ENCODE results near the gene LAMB3. TPM values are rescaled to one million over a fixed set of nuclear protein-coding genes. Genes with fewer than 3 reads are reported as not detected.

Gene LAMB3
- total and polyA plus RNA-seq, 3 donors from 2014 or later, result 1.6 to 2.0 (median 1.7) TPM

DNA sequence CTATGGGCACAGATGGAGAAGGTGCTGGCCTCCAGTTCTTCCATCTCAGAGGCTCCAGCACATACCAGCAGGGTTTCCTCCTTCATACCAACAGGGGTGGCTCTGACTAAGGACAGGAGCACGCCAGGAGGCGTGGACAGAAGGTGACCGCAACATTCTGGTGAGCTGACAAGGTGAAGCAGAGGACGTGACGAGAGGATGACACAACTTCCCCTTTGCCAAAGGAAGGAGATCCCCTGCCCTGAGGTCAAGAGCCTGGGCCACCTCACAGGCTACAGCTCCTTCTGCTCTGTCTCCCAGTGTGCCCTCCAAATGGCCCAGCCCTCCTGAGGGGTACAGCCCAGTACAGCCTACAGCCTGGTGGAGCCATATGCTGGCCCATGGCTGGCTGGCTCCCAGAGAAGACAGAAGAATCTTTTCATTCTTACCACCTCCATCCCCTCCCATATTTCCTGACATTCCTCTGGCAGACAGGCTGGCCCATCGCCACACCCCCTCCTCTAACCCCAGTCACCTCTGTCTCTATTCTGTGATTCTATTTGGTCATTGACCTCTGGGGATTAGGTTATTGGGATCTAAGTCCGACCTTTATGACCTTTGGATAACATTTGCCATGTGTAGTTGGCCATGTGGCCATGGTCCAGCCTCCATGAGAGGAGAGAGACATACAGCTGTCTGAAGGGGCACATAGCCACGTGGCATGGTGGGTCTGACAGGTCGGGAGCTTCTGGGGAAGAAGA is 5.1 kb upstream of the LAMB3 start:
- Histone ChIP-seq H3K36me3 (ENCODE audit: low read depth, missing control alignments) (no peaks in the 10 kb centered on the region), H3K27me3 (no peaks in the 10 kb centered on the region), H3K27ac (no peak overlapping the region), H3K9me3 (no peaks in the 10 kb centered on the region), H3K4me3 (no peak overlapping the region), H3K4me1 (peaks cover 9% of the 10 kb centered on the region)
- 88 to 95% methylated on average over 9 of the region's 9 CpGs for WGBS, 2 donors
- TF ChIP-seq POLR2A (IDR thresholded peaks at IDR 0.05), result no peak
- TF ChIP-seq, protein P1, sequence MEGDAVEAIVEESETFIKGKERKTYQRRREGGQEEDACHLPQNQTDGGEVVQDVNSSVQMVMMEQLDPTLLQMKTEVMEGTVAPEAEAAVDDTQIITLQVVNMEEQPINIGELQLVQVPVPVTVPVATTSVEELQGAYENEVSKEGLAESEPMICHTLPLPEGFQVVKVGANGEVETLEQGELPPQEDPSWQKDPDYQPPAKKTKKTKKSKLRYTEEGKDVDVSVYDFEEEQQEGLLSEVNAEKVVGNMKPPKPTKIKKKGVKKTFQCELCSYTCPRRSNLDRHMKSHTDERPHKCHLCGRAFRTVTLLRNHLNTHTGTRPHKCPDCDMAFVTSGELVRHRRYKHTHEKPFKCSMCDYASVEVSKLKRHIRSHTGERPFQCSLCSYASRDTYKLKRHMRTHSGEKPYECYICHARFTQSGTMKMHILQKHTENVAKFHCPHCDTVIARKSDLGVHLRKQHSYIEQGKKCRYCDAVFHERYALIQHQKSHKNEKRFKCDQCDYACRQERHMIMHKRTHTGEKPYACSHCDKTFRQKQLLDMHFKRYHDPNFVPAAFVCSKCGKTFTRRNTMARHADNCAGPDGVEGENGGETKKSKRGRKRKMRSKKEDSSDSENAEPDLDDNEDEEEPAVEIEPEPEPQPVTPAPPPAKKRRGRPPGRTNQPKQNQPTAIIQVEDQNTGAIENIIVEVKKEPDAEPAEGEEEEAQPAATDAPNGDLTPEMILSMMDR (IDR thresholded peaks at IDR 0.05), result no peak
- intact Hi-C loops (cut with DNase I; ENCODE audit: low total_unique reads), result no loop called here
- DNase-seq, result no peak

DNA sequence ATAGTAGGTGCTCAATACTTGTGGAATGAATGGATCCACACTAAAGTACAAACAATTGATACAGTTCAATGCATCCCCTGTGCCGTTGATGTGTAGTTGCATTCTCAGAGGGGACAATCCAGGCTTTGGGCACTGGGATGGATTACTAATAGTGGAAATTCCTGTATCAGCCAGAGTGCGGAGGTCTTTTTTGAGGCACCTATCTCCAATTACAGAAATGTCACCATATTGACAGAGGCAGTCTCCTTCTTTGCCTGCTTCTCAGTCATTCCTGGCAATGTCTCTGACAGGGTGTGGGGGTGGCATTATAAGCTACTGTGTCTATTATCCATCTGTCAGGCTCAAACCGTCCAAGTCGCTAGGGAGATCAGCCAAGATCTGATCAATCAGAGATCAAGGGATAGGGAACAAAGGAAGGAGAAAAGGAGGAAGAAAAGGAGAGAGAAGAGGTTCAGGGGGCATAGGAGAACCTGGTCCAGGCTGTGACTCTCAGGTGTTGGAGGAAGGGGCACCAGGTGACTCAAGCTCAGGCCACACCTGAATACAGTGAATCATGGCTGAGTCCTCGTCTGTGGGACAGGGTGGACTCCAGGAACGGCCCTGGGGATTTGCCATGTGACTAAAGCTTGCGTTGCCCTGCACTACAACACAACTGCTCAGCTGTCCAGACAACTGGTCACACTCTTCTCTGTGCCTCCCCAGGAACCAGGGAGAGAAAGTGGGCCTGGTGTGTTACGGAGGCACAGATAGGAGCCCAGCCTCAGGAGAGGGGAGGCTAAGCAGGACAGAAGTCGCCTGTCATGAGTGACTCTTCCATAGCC is 3.4 kb upstream of the LAMB3 start:
- Histone ChIP-seq H3K4me3 (no peak overlapping the region), H3K36me3 (ENCODE audit: low read depth, missing control alignments) (no peaks in the 10 kb centered on the region), H3K4me1 (peaks cover 9% of the 10 kb centered on the region), H3K27me3 (no peaks in the 10 kb centered on the region), H3K27ac (no peak overlapping the region), H3K9me3 (no peaks in the 10 kb centered on the region)
- no peak for DNase-seq
- WGBS, 2 donors, result 81 to 90% methylated on average over 9 of the region's 9 CpGs
- intact Hi-C loops (cut with DNase I; ENCODE audit: low total_unique reads), result no loop called here
- no peak for TF ChIP-seq POLR2A (IDR thresholded peaks at IDR 0.05)
- TF ChIP-seq, protein P1 (IDR thresholded peaks at IDR 0.05), result no peak

DNA sequence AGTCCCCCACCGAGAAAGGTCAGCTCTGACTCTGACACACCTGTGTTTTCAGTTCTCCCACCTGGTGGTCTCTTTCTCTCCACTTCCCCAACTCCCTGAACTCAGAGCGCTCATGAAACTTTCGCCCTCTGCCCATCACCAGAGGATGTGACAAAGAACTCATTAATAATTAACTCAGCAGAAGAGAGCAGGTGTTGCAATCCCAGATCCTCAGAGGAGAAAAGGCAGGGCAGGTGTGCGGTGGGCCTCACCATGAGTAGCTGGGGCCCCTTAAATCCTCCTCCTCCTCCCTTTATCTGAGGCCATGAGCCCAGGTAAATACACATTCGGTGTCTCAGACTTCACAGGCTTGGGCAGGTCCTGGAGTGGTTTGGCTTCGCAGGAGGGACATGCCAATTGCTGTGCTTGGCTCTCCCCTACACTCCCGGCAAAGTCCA is 1.7 kb upstream of the LAMB3 start:
- intact Hi-C loops (cut with DNase I; ENCODE audit: low total_unique reads), result no loop called here
- peaks cover 12% of the 10 kb centered on the region for H3K4me1 ChIP-seq
- no peak overlapping the region for H3K27ac ChIP-seq
- no peaks in the 10 kb centered on the region for H3K36me3 ChIP-seq (ENCODE audit: low read depth, missing control alignments)
- no peak for DNase-seq
- no peak overlapping the region for H3K4me3 ChIP-seq
- H3K27me3 ChIP-seq, result no peaks in the 10 kb centered on the region
- TF ChIP-seq POLR2A (IDR thresholded peaks at IDR 0.05), result no peak
- 93 to 95% methylated on average over 5 to 7 of the region's 7 CpGs for WGBS, 2 donors
- H3K9me3 ChIP-seq, result no peaks in the 10 kb centered on the region

DNA sequence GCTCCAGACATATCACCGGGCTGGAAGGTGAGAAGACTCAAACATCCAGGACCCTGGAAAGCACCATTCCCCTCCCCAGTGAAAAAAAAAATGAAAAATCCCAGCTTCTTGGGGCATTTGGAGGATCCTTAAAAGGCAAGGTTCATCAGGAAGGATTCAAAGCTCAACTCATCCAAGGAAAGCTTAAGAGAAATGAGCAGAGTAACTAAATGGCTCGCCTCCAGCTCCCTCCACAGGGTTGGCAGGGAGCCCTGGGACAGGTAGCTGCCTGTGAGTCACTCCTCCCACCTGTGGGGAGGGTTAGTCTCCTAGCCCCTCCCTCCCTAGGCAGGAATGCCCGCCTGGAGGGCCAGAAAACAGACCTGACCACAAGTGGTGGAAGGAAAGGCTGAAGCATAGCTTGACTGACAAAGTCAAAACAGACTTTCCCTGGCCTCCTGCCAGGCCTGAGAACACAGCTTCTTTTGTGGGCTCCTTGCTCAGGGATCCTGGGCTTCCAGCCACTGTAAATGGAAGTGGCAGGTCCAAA is 712 bp upstream of the LAMB3 start:
- Histone ChIP-seq H3K4me1 (peaks cover 19% of the 10 kb centered on the region), H3K9me3 (no peaks in the 10 kb centered on the region), H3K27ac (no peak overlapping the region), H3K4me3 (no peak overlapping the region), H3K27me3 (no peaks in the 10 kb centered on the region), H3K36me3 (ENCODE audit: low read depth, missing control alignments) (no peaks in the 10 kb centered on the region)
- no peak for TF ChIP-seq POLR2A (IDR thresholded peaks at IDR 0.05)
- TF ChIP-seq, protein P1 (IDR thresholded peaks at IDR 0.05), result no peak
- DNase-seq, result peak; percentile 90
- 66 to 76% methylated on average over 3 of the region's 3 CpGs for WGBS, 2 donors
- intact Hi-C loops (cut with DNase I; ENCODE audit: low total_unique reads), result no loop called here

DNA sequence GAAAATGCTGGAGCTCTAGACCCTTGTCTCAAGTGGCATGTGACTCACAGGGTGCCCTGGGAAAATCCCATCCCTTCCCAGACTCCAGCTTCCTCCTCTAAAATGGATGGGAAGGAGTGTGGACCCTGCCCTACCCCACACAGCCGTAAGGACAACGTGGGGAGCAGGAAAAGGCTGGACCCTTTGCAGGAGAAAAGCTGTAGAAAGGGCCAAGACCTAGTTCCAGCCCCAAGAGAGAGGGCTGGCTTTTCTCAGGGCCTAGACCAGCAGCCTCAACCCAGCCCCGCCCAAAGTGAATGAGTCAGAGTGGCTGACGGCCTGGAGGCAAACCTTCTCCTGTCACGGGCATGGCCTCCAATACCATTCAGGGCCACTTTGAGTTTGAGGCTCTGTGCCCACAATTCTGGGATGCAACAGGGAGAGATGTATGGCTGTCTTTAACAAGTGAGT is 1.1 kb downstream of the LAMB3 start:
- TF ChIP-seq, protein P1 (IDR thresholded peaks at IDR 0.05), result no peak
- TF ChIP-seq POLR2A (IDR thresholded peaks at IDR 0.05), result no peak
- Histone ChIP-seq H3K4me3 (no peak overlapping the region), H3K27ac (no peak overlapping the region), H3K36me3 (ENCODE audit: low read depth, missing control alignments) (no peaks in the 10 kb centered on the region), H3K27me3 (no peaks in the 10 kb centered on the region), H3K9me3 (no peaks in the 10 kb centered on the region), H3K4me1 (peaks cover 22% of the 10 kb centered on the region)
- WGBS, 2 donors, result 44 to 77% methylated on average over 5 of the region's 5 CpGs
- peak; percentile 38 for DNase-seq
- intact Hi-C loops (cut with DNase I; ENCODE audit: low total_unique reads), result no loop called here

Data from testis (tissue), 3 donors.